GM12865 (cell line): ENCODE data around the gene GIPC2.

Source experiments
- DNase-seq: peaks from one replicate; pipeline ENCODE4 v3.0.0; 2010; ENCODE audit warnings: low read depth
- H3K4me3 ChIP-seq: 2 replicates; pipeline ENCODE4 v1.5.1; 2011; ENCODE audit warnings: mild to moderate bottlenecking, low read depth, low read length, control low read depth
- CTCF ChIP-seq: IDR thresholded peaks from 2 replicates; pipeline ENCODE4 v1.5.1; 2011; ENCODE audit warnings: low read length, control low read depth, low read depth, inconsistent platforms; ENCODE audit not compliant: insufficient read depth; ENCODE audit errors: missing control alignments

Gene GIPC2

GRCh38 chr1:78121710-78122109 lies 75.9 kb downstream of the GIPC2 start:
- DNase-seq: no peak

GRCh38 chr1:78122389-78122788 lies 76.6 kb downstream of the GIPC2 start:
- no peak overlapping the region for H3K4me3 ChIP-seq
- TF ChIP-seq CTCF: no peak
- DNase-seq: no peak

More at GRCh38 chr1:78121710-78122109, 75.9 kb downstream of the GIPC2 start:
- TF ChIP-seq CTCF: no peak
- no peak overlapping the region for H3K4me3 ChIP-seq

GRCh38 chr1:78126506-78126905 lies 80.7 kb downstream of the GIPC2 start:
- no peak overlapping the region for H3K4me3 ChIP-seq
- DNase-seq: no peak
- TF ChIP-seq CTCF: no peak

- no peak for TF ChIP-seq CTCF
- DNase-seq: no peak
- no peak overlapping the region for H3K4me3 ChIP-seq
Measured at GRCh38 chr1:78132174-78132947, 86.6 kb downstream of the GIPC2 start.

GRCh38 chr1:78132948-78133322 lies 87.2 kb downstream of the GIPC2 start:
- DNase-seq: no peak
- no peak overlapping the region for H3K4me3 ChIP-seq
- TF ChIP-seq CTCF: no peak

GRCh38 chr1:78136680-78137079 lies 90.9 kb downstream of the GIPC2 start:
- H3K4me3 ChIP-seq: no peak overlapping the region
- DNase-seq: no peak
- TF ChIP-seq CTCF: no peak
